ENCODE results near the gene HNF4A.

HNF4A gene

DNA sequence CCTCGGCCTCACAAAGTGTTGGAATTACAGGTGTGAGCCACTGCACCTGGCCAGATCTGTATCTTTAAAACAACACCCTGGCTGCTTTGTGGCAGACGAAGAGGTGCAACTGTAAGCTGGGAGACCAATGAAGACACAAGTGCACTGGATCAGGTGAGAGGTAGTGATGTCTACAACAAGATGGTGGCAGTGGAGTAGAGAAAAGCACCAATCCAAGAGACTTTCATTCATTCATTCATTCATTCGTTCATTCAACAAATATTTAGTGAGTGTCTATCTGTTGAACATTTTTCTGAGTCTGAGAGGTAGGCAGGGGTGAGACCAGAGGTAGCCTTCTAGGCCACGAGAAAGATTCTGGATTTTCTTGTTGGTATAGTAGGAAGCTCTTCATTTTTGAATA is 83.3 kb downstream of the HNF4A start:
- DNase-seq (ENCODE audit: low read depth): no peak
- H3K4me3 ChIP-seq (ENCODE audit: low read depth, low read length): no peak overlapping the region
- TF ChIP-seq MYC (IDR thresholded peaks at IDR 0.05; ENCODE audit: low read depth, low read length) (no peak), POLR2A (IDR thresholded peaks at IDR 0.05; ENCODE audit: extremely low read depth, insufficient read length) (no peak), MAX (IDR thresholded peaks at IDR 0.05; ENCODE audit: low read depth, low read length) (no peak)
- TF ChIP-seq, protein P1, sequence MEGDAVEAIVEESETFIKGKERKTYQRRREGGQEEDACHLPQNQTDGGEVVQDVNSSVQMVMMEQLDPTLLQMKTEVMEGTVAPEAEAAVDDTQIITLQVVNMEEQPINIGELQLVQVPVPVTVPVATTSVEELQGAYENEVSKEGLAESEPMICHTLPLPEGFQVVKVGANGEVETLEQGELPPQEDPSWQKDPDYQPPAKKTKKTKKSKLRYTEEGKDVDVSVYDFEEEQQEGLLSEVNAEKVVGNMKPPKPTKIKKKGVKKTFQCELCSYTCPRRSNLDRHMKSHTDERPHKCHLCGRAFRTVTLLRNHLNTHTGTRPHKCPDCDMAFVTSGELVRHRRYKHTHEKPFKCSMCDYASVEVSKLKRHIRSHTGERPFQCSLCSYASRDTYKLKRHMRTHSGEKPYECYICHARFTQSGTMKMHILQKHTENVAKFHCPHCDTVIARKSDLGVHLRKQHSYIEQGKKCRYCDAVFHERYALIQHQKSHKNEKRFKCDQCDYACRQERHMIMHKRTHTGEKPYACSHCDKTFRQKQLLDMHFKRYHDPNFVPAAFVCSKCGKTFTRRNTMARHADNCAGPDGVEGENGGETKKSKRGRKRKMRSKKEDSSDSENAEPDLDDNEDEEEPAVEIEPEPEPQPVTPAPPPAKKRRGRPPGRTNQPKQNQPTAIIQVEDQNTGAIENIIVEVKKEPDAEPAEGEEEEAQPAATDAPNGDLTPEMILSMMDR (IDR thresholded peaks at IDR 0.05; ENCODE audit: low read depth, low read length): no peak

- TF ChIP-seq, protein P1 (IDR thresholded peaks at IDR 0.05; ENCODE audit: low read depth, low read length): no peak
- TF ChIP-seq MYC (IDR thresholded peaks at IDR 0.05; ENCODE audit: low read depth, low read length): no peak
- TF ChIP-seq MAX (IDR thresholded peaks at IDR 0.05; ENCODE audit: low read depth, low read length): no peak
- no peak for TF ChIP-seq POLR2A (IDR thresholded peaks at IDR 0.05; ENCODE audit: extremely low read depth, insufficient read length)
- H3K4me3 ChIP-seq (ENCODE audit: low read depth, low read length): no peak overlapping the region
- DNase-seq (ENCODE audit: low read depth): no peak
These were observed 83.8 kb downstream of the HNF4A start for GRCh38 chr20:44439318-44439717.

DNA sequence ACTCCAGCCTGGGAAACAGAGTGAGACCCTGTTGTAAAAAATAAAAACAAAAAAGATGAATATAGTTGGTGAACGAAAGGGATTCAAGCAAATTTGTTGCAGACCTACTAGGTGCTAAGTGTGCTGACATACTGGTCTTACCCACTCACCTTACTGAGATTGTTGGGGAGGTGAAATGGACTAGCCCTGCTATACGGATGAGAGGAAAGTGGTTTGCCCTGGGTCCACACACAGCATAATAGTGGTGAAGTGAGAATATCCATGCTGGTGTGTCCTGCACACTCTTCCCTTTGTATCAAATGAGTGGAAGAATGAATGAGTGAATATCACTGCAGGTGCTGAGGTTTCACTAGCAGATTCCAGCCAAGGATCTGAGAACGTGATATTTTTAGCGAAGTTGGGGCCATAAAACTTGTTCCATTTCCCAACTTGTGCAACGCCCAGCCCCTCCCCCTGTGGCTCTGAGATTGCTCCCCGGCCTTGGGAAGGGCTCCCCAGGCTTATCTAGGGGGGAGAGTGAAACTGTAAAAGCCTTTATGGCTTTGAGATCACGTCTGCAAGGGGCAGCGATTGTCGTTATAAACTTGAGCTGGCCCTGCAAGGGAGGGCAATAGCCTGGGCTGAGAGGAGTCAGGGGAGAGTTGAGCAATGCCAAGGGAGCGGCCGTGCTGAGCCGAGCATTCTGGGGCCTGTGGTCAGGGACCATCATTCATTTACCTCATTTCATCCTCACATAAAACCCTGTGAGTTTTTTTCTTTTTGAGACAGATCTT is 87.0 kb downstream of the HNF4A start:
- H3K4me3 ChIP-seq (ENCODE audit: low read depth, low read length): peak overlapping the region; percentile 23
- TF ChIP-seq MYC (IDR thresholded peaks at IDR 0.05; ENCODE audit: low read depth, low read length): peak; percentile 39; the same call in 1 of the 2 replicates
- TF ChIP-seq, protein P1 (IDR thresholded peaks at IDR 0.05; ENCODE audit: low read depth, low read length): no peak
- DNase-seq (ENCODE audit: low read depth): peak; percentile 86

DNA sequence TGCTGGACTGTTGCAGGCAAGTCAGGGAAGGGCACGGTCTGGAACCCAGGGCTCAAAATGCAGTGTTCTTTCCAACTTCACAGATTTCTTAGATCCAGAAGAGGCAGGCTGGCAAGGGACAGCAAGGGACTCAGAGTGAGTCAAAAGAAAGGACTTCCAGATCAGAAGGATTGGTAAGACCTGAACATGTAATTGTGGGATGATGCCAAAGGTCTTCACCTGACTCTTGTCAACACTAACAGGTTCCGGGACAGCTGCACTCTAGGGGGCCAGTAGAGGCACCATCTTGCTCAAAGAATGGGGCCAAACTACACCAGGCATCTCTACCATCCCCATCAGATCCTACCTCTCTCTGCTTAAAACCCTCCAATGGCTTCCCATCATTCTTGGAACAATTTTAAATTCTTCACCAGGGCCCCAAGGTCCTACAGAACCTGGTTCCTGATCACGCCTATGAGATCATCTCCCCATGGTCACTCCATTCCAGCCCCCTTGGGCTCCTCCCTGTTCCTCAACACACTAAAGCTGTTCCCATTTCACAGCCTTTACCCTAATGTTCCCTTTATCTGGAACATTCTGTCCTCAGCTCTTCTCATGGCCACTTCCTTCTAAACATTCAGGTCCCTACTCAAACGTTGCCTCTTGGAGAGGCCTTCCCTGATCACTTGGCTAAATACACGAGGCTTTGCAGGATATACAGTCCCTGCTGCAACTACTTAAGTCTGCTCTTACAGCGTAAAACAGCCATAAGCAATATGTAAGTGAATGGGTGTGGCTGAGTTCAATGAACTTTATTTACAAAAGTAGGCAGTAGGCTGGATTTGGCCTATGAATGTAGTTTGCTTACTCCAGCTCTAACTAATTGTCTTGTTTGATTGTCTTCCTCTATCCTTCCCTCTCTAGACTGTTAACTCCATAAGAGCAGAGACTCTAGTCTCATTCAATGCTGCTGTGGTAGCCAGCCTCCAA is 90.5 kb downstream of the HNF4A start:
- TF ChIP-seq MYC (IDR thresholded peaks at IDR 0.05; ENCODE audit: low read depth, low read length) (no peak), POLR2A (IDR thresholded peaks at IDR 0.05; ENCODE audit: extremely low read depth, insufficient read length) (no peak), MAX (IDR thresholded peaks at IDR 0.05; ENCODE audit: low read depth, low read length) (no peak)
- TF ChIP-seq, protein P1 (IDR thresholded peaks at IDR 0.05; ENCODE audit: low read depth, low read length): no peak
- DNase-seq (ENCODE audit: low read depth): no peak
- no peak overlapping the region for H3K4me3 ChIP-seq (ENCODE audit: low read depth, low read length)

DNA sequence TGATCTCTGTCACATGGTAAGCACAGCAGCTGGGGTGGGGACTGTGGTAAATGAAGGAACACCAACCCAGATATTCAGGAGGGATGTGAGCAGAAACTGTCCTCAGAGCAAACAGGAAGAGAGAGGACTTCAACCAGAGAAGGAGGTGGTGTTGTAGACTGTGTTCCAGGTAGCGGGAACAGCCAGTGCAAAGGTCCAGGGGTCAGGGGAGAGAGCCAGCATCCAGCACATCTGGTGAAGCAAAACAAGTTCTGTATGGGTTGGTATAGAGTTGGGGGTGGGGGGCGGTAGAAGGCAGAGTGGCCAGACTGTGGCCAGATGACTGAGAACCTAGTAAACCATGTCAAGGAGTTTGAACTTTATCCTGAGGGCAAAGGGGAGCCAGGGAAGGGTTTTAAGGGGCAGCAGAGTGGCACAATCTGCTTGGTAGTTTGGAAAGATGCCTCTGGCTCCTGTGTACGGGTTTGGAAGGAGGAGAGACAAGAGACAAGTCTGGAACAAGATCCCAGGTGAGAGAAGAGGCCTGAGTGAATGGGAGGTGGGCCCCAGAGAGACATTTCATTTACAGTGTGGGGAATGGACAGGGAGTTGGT is 92.4 kb downstream of the HNF4A start:
- TF ChIP-seq, protein P1 (IDR thresholded peaks at IDR 0.05; ENCODE audit: low read depth, low read length): no peak
- TF ChIP-seq MAX (IDR thresholded peaks at IDR 0.05; ENCODE audit: low read depth, low read length) (no peak), POLR2A (IDR thresholded peaks at IDR 0.05; ENCODE audit: extremely low read depth, insufficient read length) (no peak), MYC (IDR thresholded peaks at IDR 0.05; ENCODE audit: low read depth, low read length) (no peak)
- H3K4me3 ChIP-seq (ENCODE audit: low read depth, low read length): no peak overlapping the region
- no peak for DNase-seq (ENCODE audit: low read depth)

Data from NB4 (cell line).